Measurements from ENCODE around the gene CCDC148.
A peak's percentile ranks its signal among the peaks of the same experiment; 100 is the strongest.
"Not testable (repeated sequence)": the region's sequence is repeated elsewhere in the genome, so short reads cannot be mapped to it uniquely, and the experiment has no call there.

The CCDC148 gene

DNA sequence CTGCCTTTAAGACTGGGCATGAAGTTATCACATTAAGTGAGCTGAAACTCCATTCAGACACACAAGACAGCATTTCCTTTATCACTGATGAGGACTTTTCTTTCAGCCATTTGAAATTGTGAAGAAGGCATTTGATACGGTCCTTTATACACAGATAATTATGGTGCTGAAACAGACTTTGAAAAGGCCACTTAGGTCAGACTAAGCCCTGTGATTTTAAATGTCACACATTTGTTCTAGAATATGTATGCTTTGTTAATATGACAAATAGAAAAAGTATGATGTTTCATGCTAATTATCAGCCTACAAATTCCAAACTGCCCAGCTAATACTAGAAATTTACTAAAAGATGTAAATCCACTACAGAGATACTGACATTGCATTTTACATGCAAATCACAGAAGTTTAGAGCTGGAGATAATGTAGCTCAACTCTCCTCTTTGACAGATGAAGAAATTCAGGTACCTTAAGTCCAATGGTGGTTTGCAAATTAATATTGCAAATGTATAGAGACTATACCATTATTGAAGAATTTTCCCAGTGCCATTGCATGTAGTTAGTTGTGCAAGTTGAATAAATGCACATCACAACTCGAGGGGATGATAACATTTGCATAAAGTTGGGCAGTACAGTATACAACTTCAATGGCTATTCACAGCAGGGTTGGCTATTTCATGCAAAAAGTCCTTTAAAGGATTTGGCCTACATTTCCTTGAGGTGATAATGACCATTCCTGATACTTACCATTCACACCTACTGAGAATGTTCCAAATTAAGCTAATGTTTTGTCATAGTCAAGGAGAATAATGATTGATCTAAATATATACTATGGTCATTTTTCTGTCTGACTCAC, 179.7 kb downstream of the CCDC148 start:
- DNase-seq, result no peak

- no peak for DNase-seq
Measured at GRCh38 chr2:158273791-158274190, 182.8 kb downstream of the CCDC148 start.

- no peak for DNase-seq
Measured at GRCh38 chr2:158270536-158270935, 186.0 kb downstream of the CCDC148 start.

DNA sequence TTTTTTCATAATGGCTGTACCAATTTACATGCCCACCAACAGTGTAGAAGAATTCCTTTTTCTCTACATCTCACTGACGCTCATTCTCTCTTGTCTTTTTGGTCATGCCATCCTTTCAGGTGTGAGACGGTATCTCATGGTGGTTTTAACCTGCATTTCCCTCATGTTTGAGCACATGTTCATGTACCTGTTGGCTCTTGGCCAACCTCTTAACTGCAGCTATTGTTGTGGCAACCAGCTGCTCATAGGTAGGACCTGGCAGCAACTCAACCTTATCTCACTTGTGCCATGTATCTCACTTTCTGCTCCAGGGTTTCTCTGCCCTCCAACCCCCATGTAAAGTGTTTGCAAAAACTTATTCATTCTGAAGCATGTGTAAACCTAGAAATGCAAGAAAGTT, 187.4 kb downstream of the CCDC148 start:
- DNase-seq, result no peak

DNA sequence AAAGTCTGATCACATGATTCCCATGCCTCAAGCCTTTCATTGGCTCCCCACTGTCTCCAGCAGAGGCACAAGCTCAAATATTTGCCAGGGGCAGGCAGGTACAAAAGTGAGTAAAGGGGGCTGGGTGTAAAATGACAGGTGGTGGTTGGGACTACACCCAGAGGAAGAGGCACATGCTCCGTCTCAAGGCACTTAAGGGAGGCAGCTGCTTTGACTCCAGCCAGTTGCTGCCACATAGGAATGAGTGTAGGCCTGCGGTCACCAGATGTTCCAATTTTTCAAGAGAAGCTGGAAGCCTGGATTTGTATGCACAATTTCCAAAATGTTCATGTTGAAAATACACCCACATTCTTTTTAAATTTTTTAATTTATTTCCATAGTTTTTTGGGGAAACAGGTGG, 190.4 kb downstream of the CCDC148 start:
- no peak for DNase-seq

DNA sequence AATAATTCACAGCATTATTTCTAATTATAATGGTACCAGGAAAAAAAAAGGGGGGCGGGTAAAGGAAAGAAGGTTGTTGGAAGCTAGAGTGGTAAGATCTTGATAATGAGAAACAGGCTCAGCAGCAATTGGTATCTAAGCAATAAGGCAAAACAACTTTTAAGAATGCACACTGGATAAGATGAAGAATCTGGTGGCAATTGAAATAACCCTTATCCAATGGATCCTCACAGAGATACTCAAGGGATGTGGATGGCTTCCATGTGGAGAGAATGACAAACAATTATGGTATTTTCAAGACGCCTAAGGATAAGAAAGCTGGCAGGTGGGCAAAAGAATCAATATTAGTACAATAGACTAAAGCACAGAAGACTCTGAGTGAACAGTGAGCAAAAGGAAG, 201.3 kb downstream of the CCDC148 start:
- no peak for DNase-seq

- DNase-seq, result no peak
Measured at GRCh38 chr2:158253170-158253569, 203.4 kb downstream of the CCDC148 start.

DNA sequence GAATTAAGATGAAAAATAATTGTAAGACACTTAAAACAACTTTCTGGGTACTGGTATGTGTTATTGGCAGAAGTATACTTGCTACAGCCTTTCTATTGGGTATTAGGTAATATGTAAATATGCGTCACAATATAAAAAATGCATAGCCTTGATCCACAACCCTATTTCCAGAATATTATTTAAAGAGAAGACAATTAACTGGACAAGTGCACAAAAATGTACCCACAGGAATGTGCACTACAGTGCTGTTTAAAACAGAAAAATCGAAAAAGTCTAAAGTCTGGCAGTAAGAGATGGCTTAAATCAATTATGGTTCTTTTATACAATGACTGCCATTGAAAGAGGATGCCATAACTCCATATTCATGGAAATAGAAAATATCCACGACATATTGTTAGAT, 205.2 kb downstream of the CCDC148 start:
- no peak for DNase-seq

- DNase-seq, result no peak
Measured at GRCh38 chr2:158243392-158243791, 213.2 kb downstream of the CCDC148 start.

GRCh38 chr2:158242280-158242679, 214.3 kb downstream of the CCDC148 start:
- DNase-seq, result no peak

DNA sequence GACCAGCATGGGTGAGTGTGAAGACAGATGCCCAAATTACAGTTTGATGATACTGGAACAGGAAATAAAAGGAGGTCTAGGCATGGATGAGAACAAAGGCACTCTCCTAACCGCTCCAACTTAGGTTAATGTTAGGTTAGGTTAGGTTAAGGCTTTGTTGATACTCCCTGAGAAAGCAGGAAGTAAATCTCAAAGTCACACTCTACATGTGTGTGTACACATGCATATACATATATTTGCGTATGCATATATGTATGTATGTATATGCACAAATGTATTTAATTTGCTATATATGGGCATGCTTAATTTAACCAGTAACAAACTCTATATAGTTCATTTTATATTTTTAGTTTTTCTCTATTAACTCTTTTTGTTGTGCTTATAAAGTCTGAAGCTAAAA, 215.6 kb downstream of the CCDC148 start:
- no peak for DNase-seq

GRCh38 chr2:158239271-158239670, 217.3 kb downstream of the CCDC148 start:
- DNase-seq, result no peak

- no peak for DNase-seq
Measured at GRCh38 chr2:158234497-158234896, 222.1 kb downstream of the CCDC148 start.

GRCh38 chr2:158232476-158232875, 224.1 kb downstream of the CCDC148 start:
- no peak for DNase-seq

GRCh38 chr2:158228943-158229508, 227.5 kb downstream of the CCDC148 start:
- DNase-seq, result no peak

DNA sequence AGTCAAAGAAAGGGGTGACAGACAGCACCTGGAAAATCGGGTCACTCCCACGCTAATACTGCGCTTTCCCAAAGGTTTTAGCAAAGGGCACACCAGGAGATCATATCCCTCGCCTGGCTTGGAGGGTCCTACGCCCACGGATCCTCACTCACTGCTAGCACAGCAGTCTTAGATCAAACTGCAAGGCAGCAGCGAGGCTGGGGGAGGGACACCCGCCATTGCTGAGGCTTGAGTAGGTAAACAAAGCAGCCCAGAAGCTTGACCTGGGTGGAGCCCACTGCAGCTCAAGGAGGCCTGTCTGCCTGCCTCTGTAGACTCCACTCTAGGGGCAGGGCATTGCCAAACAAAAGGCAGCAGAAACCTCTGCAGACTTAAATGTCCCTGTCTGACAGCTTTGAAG, 233.5 kb downstream of the CCDC148 start:
- not testable (repeated sequence) for DNase-seq

- no peak for DNase-seq
Measured at GRCh38 chr2:158221063-158222020, 235.2 kb downstream of the CCDC148 start.

DNA sequence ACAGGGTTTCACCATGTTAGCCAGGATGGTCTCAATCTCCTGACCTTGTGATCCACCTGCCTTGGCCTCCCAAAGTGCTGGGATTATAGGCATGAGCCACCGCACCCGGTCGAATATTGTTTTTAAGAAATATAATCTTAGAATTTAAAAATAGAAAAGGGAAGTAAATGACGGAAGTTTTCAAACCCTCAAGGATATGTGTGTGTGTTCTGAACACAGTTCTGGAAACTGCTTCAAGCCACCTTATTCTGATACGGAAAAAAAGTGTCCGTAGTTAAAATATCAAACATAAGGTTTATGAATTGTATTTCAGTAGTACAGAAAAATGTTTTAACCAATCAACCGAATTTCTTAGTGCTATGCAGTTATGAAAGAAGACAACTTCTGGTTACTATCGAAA, 239.0 kb downstream of the CCDC148 start:
- DNase-seq, result peak; percentile 15

GRCh38 chr2:158214431-158214830, 242.1 kb downstream of the CCDC148 start:
- peak; percentile 79 for DNase-seq

- no peak for DNase-seq
Measured at GRCh38 chr2:158213773-158214172, 242.8 kb downstream of the CCDC148 start.

GRCh38 chr2:158212301-158212700, 244.3 kb downstream of the CCDC148 start:
- DNase-seq, result no peak

DNA sequence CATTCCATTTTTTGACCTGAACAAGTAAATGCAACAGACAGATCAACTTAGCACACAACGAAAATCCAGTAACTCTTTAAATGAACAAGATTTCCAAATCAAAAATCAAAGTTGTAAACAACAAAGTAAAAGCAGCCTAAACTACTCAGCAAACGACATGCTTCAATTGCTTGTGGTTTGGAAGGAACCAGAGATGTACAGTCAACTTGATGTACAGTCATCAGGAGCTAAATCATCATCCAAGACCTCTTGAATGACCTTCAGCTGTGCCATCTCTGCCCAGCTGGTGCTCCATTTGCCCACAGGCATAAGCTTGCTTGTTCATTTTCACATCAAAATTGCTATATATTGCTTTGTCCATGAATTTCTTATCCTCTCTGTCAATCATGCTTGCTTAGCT, 245.1 kb downstream of the CCDC148 start:
- DNase-seq, result no peak

DNA sequence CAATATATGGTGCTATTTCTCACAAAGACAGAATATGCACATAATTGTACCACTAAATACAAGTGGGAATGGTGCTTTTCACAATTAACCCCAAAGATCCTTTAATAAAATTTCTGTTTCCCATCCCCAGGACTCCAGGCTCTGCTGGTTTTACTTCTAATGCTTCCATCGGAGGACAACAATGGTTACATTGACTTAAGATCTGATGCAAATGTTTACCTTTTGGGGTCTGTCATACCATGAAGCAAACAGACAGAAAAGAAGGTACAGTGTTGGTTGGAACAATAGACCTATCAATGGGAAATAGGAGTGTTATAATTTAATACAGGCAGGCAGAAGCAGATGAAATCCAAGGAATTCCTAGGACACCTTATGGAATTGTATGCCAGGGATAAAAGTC, 249.2 kb downstream of the CCDC148 start:
- DNase-seq, result no peak

DNA sequence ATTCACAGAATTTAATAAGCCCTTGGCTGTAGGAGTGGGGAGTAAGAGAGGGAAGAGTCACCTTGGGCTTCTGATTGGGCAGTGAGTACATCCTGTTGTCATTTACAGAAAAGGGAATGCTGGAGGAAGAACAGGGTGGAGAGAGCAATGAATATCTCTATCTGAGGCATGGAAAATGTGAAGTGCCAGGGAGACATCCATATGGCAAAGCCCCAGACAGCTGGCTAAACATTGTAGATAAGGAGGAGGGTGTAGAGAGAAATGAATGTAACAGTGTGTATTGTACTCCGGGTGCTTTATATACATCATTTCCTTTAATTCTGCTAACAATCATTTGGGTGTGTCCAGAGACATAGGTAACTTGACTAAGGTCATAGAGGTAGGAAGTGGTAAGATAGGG, 251.3 kb downstream of the CCDC148 start:
- DNase-seq, result no peak
